ENCODE results near the gene MRPS2.
"Not testable (repeated sequence)": the region's sequence is repeated elsewhere in the genome, so short reads cannot be mapped to it uniquely, and the experiment has no call there.

The MRPS2 gene

GRCh38 chr9:135500525-135501260 lies at the start of gene MRPS2:
MRPS2 (plus strand) TSS chr9:135500682; CDS start chr9:135500711, 29 bp downstream.
- peak within 1 kb of the TSS; percentile 62 to 93 (median 87) for H3K27ac ChIP-seq

GRCh38 chr9:135450956-135451355 lies 49.5 kb upstream of the MRPS2 start:
- Histone ChIP-seq H3K27ac (no peak overlapping the region), H3K4me3 (no peak overlapping the region)

More at GRCh38 chr9:135500525-135501260, at the start of gene MRPS2:
- H3K4me3 ChIP-seq, result peak within 1 kb of the TSS; percentile 76 to 98 (median 90)

GRCh38 chr9:135451909-135452308 lies 48.6 kb upstream of the MRPS2 start:
- not testable (repeated sequence) for H3K4me3 ChIP-seq, H3K27ac ChIP-seq

- no peak overlapping the region for H3K4me3 ChIP-seq
- H3K27ac ChIP-seq, result no peak overlapping the region
Observed at GRCh38 chr9:135454737-135455136, 45.7 kb upstream of the MRPS2 start.

GRCh38 chr9:135455401-135456030 lies 45.0 kb upstream of the MRPS2 start:
- H3K4me3 ChIP-seq, result no peak overlapping the region
- no peak overlapping the region for H3K27ac ChIP-seq

GRCh38 chr9:135456436-135457104 lies 43.9 kb upstream of the MRPS2 start:
- H3K27ac ChIP-seq, result no peak overlapping the region
- H3K4me3 ChIP-seq, result no peak overlapping the region

DNA sequence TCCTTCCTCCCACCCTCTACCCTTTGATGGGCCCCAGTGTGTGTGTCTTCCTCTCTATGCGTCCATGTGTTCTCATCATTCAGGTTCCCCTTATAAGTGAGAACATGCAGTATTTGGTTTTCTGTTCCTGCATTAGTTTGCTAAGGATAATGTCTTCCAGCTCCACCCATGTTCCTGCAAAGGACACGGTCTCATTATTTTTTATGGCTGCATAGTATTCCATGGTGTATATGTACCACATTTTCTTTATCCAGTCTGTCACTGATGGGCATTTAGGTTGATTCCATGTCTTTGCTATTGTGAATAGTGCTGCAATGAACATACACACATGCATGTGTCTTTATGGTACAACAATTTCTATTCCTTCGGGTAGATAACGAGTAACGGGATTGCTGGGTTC lies 42.0 kb upstream of the MRPS2 start:
- not testable (repeated sequence) for H3K27ac ChIP-seq

GRCh38 chr9:135461936-135462335 lies 38.5 kb upstream of the MRPS2 start:
- H3K27ac ChIP-seq, result no peak overlapping the region
- no peak overlapping the region for H3K4me3 ChIP-seq

More for the DNA sequence above, 42.0 kb upstream of the MRPS2 start:
- not testable (repeated sequence) for H3K4me3 ChIP-seq

- Histone ChIP-seq H3K4me3 (no peak overlapping the region), H3K27ac (no peak overlapping the region)
Observed at GRCh38 chr9:135463140-135463539, 37.3 kb upstream of the MRPS2 start.

DNA sequence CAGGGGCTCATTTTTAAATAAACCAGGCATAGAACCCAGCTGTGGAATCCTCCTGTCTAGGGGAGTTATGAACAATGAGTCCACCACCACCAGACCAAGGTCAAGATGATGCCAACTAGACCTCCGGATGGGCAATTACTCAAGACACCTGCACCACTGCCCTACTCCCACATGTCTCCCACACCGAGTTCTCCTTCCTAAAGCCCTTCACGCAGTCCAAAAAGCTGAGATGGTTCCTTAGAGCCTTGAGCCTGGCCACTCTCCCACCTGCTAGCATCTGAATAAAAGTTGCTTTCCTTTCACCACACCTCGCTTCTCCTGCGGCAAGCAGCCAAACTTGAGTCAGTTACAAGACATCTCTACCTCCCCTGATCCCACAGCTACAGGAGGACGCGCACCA lies 36.3 kb upstream of the MRPS2 start:
- no peak overlapping the region for H3K4me3 ChIP-seq
- H3K27ac ChIP-seq, result no peak overlapping the region

GRCh38 chr9:135468854-135469521 lies 31.5 kb upstream of the MRPS2 start:
- Histone ChIP-seq H3K4me3 (no peak overlapping the region), H3K27ac (peak overlapping the region in 3 of 21 experiments; percentile 29 to 37 (median 35))

DNA sequence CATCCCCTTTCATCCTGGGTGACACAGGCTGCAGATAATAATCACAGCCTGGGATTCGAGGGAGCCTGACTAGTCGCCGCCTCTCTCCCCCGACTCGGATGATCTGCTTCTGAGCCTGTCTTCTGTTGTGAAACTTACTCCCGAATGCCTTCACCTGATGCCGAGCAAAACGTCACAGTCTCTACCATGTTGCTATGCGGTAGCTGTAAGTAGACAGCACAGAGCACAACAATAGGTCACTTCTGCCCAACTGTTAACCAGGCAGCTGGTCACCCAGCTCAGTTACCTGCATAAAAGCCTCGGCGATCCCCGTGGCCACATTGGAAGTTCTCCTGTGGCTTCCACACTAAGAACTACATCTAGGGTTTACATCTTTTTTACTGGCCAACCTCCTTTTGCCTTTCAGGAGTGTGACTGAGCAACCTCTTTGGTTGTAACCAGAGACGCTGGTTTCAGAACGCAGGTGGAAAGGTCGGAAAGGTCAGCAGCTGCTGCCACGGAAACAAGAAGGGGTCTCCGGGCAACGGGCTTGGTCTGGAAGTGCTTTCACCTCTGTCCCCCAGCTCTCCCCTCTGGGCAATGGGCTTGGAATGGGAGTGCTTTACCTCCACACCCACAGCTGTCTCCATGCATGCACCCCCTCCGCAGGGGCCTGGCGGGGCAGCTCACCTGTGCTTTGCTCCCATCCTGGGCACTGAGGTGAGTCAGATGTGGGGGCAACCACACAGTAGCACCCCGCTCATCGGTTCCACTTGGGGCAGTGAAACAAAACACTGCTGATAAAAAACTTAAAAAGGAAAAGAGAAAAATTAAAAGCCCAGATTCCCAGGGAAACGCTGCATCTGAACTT lies 28.5 kb upstream of the MRPS2 start:
- no peak overlapping the region for H3K27ac ChIP-seq
- no peak overlapping the region for H3K4me3 ChIP-seq

GRCh38 chr9:135473972-135474543 lies 26.4 kb upstream of the MRPS2 start:
- Histone ChIP-seq H3K27ac (no peak overlapping the region), H3K4me3 (no peak overlapping the region)

GRCh38 chr9:135474915-135475314 lies 25.6 kb upstream of the MRPS2 start:
- Histone ChIP-seq H3K4me3 (no peak overlapping the region), H3K27ac (no peak overlapping the region)

DNA sequence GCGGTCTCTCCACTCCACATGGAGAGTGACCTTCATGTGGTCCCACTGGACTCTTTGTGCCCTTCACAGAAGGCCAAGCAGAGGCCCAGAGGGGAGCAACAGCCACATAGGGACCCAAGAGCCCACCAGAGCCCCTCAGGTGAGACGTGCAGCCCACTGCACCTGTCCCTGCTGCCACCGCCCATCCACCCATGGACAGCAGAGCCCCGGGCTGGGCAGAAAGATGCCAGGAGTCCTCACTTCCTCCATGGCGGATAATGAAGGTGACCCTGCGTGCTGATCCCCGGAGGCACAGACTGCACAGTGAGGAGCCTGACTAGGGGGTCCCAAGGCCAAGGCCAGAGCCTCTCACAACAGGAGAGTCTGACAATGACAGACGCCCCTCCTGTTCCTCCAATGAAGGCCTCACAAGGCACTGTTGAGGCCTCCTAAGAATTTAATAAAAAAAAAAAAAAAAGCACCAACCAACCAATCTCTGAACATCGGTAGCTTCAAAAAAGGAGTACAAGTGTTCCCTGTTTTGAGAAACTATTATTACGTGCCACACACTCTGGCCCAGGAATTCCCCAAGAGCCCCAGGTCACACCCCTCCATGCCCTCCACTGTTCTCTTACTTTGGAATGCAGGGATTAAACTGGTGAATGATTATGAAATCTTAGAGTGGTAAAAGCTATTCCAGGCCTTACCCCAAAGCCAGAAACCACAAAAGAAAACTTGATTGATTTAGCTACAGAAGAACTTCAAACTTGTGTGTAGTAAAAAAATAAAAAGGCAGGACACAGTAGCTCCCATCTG lies 23.7 kb upstream of the MRPS2 start:
- Histone ChIP-seq H3K27ac (no peak overlapping the region), H3K4me3 (no peak overlapping the region)

GRCh38 chr9:135478191-135478590 lies 22.3 kb upstream of the MRPS2 start:
- Histone ChIP-seq H3K4me3 (no peak overlapping the region), H3K27ac (no peak overlapping the region)

DNA sequence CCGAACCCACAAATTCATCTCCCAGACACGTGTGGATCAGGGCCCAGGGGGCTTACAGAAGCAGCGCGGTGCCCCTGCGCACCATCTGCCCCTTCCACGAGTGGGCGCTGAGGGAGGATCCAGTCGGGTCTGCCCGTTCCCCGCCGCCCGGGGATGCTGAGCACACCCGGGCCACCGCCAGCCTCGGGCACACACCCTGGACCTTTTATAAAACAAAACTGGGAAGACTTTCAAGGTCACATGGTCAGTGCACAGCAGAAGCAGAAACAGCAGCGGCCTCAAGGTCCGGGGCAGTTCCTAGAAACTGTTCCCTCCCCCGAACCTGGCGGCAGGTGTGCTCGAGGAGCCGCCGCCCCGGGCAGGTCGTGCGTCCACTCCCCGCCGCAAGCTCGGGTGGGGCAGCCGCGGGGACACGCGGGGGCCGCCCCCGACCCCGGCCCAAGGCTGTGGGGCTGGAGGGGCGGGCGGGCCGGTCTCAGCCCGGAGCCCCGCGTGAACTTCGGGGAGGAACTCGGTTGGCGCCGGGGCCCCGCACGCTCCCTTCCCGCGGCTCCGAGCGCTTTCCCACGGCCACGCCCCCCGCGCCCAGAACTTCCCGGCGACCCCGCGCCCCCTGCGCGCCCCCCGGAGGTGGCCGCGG lies 21.5 kb upstream of the MRPS2 start:
- Histone ChIP-seq H3K27ac (peak overlapping the region in 9 of 21 experiments; percentile 28 to 76 (median 69)), H3K4me3 (peak overlapping the region; percentile 23 to 72 (median 41))
